GM21786 (cell line): Measurements from ENCODE around the gene EBPL.

Source experiments
- ATAC-seq: cut with Tn5 transposase; IDR thresholded peaks from one replicate; pipeline ENCODE4 v1.9.1; 2021; ENCODE audit not compliant: unreplicated experiment

The EBPL gene

DNA sequence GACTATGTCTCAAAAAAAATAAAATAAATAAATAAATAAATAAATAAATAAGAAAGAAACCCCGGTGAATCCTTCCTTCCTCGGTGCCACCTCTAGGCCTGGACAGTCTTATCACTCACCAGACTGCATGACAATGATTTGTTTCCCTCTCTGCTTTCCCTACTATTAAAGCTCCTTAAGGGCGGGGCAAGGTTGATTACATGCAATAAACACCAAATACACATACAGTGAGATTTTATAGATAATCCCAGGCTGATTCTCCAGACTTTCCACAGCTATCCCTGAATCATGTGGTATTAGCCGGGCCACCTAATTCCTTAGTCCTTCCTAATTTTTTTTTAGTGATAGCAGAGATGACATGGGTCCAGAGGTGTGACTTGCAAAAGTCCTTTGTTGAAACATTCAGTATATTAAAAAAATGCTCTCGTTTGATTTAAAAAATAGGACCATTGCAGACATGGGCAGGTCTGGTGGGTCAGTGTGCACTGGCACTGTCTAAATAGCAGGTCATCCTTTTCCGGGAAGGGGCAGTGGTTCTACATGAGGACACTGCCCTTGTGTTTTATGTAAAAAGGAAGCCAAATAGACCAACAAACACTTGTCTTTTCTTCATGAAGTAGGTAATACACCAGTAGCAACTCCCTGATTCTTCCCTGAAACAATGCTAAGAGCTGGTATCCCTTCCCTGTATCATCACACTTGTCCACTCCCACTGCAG is 14.5 kb downstream of the EBPL start:
- no peak for ATAC-seq

DNA sequence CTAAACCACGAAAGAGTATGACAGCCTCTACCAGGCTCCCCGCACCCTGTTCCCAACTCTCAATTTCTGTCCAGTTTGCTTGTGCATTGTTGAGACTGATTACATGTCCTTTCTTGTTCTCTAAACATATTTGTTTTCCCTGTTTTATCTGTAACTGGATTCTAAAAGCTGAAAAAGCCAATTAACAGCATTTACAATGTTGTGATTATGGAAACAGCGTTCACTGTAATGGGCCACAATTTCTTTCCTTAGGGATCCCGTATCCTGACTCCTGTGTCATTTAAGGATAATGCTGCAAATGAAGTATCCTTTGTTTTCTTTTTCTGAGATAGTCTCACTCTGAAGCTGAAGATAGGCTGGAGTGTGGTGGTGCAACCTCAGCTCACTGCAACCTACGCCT is 20.5 kb downstream of the EBPL start:
- ATAC-seq = no peak

DNA sequence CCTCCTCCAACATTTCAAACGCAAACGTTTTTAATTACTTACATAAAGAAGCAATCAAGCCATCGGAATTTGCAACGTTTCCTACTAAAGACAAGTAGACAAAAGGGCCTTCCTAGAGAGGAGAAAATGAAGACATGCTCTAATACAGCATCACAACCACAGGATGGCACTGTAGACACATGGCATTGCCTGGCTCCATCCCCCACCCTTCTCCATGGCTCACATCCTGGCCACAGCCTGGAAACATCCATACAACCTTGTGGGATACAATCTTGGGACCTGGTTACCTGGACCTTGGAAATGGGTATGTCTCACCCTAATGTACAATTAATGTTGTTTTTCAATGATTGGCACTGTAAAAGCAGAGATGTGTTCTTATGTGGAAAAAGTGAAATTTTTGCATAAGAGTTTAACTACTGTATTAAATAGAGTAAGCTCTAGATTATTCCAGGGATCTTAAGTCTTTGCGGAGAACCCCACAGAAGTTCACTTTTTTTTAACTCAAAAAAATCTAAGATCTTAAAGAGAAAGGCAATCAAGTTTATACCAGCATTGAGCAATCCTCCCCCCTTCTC is 21.5 kb downstream of the EBPL start:
- peak; percentile 62 for ATAC-seq

DNA sequence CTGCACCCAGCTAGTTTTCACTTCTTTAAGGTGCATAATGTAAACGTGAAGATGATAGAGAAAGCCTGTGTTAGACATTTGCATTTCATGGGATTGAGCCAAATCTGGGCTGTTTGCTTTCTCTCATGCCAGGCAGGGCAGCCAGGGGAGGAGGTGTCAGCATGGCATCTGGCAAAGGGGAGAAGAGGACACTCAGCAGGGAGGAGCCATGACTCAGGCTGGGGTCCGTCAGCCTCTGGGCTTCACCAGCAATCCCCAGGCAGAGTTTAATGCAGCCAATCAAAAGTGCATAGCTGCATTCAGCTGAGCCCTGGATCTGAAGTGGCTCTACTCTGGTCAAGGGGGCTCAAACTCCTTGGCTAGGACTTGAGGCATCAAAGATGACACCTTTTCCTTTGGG is 23.5 kb downstream of the EBPL start:
- no peak for ATAC-seq

DNA sequence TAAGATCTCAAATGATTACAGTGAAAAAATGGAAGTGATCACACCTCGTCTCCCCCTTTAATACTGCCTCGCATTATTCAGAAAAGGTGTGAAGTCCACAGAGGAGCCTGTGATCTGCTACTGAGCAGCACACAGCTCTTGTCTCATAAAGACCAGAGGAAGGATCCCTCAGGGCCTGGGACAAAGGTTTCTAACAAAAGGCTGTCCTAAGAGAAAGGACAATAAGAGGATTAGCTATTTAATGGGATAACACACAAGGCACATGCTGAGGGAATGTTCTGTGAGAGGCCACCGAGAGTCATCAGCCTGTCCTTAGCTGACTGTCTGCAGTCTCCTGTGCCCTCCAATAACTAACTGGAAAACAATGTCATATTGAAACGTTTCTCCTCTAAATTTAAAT is 26.7 kb downstream of the EBPL start:
- ATAC-seq = no peak

DNA sequence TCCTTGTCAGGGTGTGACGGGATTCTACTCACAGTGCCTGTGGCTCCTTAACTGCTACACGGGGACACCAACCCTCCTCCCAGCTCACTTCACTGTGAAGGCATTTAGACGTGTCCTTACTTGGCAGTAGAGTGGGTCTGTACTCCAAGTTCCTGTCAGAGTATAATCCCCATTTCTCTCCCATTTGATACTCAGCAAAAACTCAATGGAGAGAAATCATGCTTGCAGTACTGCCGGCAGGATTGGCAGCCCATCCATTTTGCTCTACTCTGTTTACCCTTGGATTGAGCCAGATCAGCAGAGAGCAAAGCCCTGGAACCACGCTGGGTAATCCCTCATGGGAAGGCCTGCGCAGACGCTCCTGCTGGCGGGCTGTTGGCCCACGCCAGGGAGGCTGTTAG is 34.0 kb downstream of the EBPL start:
- no peak for ATAC-seq

DNA sequence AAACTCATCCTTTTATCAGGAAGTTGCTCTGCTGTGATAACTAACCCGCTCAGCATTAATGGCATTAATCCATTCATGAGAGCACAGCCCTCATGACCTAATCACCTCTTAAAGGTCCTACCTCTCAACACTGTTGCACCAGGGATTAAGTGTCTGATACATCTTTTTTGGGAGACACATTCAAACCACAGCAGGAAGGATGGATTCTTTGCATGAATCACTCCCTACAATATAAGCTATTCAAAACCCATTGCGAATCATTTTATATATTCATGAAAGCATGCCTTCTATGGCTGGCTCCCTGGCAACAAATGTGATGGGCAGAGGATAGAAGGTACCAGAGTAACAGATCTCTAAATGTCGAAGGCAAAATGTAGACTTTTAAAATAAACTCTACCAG is 35.4 kb downstream of the EBPL start:
- no peak for ATAC-seq

DNA sequence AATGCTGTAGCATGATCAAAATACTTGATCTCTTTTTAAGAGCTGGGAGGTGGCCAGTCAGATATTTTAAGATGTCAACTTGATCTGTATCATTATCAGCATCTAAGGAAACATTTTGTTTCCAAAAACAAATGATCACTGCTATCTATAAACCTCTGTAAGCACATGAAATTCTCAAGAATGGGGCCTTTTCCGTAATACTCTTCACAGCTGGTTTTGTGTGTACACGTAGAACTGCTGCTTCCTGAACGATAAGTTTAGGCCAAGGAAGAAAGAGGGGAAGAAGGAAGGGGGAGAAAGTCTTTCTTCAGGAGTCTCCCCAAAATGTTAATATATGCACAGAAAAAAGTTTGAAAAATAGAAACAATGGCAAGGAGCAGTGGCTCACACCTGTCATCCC is 37.3 kb downstream of the EBPL start:
- no peak for ATAC-seq

DNA sequence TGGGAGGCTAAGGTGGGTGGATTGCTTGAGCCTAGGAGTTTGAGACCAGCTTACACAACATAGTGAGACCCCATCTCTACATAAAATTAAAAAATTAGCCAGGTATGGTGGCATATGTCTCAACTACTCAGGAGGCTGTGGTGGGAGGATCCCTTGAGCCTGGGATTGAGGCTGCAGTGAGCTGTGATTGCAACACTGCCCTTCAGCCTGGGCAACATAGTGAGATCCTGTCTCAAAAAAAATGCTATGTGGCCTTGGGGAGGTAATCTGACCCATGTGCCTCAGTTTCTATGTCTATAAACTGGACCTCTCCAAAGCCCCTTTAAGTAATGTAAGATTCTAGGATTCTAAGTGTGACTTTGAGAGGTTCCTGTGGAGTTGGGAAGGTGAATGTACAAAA is 37.8 kb downstream of the EBPL start:
- no peak for ATAC-seq

DNA sequence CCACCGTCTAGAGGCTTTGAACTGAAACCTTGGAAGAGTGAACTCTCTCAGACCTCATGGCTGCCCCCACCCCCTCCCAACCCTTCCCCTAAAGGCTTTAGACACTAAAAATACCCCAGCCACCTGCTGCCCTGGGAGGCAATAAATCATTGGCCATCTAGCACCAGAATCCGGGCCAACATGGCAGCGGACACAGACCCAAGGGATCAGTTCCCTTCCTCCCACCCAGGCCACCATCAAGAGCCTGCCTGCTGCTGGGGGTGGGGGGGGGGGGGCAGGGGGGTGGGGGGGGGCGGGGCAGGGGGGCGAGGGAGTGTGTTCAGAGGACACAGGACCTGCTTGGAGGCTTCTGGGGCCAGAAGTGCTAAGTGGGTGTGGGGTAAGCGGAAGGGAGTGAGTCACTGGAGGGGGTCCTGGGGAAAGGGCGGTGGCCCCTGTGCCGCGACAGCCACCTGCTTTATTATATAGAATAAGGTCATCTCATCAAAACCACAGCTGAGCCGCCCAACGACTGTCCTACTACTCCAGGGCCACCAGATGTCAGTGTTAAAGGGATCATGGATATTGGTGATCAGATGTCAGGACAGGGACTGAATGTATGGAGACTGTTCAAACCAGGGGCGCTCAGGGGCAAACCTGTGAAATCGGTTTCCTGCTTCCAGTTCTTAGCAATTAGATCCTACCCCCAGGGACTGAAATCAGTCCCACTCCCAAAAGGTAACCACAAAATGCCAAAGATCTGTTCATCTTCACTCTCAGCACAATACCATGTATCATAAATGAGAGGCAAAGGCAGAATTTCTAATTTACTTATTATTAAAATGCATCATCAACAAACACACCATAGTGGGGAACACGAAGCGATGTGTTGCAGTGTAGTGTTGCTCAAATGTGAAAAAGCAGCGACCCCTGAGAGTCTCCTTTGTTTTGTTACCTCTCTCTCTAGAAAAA is 38.7 kb downstream of the EBPL start:
- ATAC-seq = no peak

DNA sequence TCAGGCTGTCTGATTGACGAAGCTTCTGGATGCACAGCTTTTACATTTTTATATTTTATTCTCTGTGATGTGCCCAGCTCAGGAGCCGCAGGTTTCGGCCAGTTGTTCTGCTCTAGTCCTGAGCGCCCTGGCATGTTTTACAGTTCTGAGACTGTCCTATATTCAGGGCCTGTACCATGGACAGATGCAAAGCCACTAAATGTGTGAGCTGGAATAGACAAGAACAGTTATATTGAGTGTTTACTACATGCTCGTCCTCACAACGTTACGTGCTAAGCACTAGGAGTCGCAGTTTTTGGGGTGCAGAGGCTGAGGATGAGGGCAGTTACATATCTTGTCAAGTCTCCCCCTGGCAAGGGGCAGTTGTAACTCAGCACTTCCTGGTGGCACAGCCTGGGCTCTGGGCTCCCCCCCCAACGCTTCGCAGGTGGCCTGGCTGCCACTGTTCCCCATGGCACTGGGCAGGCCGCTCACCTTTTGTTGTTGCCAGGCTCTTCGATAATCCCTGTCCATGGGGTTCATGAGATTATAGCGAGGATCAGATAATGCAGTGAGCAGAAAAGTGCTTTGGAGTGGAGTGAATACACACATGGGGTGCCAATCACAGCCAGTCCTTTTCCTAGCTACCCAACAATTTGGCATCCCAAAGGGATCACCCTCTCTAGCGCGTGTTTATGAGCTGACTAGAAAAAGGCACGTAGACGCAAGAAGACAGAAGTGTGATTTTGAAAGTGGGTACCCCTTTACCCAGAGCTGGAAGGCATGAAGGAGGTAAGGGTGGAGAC is 39.5 kb downstream of the EBPL start:
- ATAC-seq = no peak

DNA sequence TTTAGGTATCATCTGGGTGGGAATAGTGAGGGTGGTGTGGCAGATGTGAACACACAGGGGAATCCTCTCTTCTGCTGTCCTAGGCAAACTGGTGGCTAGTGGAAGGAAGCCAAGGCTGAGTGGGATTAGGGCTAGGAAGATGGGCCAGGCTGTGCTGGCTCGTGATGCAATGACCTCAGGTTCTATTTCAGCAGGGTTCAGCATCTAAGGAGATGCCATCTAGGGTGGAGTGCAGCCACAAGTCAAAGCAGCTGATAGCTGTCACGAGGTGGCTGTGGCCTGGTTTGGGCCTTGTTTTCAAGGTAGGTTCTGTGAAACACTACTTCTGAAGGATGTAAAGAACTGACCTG is 41.3 kb downstream of the EBPL start:
- no peak for ATAC-seq

DNA sequence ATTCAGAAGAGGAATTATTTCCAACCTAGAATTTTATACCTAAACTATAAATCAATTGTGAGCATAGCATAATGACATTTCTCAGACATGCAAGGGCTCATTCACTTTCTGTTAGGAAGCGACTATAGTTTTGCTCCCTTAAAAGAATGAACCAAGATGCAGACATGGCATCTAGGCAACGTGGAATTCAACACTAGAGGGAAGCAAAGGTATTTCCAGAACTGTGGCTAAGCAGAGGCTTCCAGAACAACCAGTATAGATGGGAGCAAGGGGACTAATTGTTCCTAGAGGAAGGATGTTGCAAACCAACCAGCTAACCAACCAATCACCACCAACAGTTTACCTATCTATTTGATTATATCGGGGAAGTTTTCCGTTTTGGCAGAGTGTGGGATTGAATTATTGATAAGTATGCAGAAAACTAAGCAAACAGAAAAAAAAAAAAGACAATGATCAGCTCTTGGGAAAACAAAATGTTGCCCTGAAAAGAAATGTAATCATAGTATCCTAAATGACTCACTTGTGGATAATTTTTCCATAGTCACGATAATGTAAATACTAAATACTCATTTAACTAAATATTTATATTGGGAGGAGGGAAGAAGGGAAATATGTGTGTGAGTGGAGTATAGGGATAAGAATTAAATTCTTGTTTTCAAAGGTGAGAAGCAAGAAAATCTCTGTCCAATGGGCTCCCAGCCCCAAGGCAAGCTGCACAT is 41.9 kb downstream of the EBPL start:
- ATAC-seq = no peak

DNA sequence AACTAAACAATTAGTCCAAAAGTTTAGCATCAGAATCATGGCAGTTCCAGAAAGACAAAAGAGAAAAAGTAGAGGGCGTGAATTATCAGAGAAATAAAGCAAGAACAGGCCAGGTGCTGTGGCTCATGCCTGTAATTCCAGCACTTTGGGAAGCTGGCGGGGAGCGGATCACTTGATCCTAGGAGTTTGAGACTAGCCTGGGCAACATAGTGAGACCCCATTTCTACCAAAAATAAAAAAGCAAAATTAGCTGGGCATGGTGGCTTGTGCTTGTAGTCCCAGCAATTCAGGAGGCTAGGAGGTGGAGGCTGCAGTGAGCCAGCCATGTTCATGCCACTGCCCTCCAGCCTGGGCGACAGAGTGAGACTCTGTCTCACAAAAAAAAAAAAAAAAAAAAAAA is 44.6 kb downstream of the EBPL start:
- no peak for ATAC-seq

DNA sequence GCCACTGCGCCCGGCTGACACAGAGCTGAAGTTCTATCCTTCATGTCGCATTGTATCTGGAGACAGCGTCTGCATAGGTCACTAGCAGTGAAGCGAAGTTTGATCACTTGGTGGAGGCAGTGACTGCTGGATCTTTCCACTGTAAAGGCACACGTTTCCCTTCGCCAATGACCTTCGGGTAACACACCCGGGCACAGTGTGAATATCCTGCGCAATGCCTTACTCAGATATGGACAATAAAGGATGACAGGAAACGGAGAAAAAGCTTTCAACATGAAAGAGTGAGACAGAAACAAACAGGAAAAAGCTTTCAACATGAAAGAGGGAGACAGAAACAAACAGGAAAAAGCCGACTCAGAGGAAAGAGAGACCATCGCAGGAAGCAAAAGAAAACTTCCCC is 45.8 kb downstream of the EBPL start:
- ATAC-seq = no peak

DNA sequence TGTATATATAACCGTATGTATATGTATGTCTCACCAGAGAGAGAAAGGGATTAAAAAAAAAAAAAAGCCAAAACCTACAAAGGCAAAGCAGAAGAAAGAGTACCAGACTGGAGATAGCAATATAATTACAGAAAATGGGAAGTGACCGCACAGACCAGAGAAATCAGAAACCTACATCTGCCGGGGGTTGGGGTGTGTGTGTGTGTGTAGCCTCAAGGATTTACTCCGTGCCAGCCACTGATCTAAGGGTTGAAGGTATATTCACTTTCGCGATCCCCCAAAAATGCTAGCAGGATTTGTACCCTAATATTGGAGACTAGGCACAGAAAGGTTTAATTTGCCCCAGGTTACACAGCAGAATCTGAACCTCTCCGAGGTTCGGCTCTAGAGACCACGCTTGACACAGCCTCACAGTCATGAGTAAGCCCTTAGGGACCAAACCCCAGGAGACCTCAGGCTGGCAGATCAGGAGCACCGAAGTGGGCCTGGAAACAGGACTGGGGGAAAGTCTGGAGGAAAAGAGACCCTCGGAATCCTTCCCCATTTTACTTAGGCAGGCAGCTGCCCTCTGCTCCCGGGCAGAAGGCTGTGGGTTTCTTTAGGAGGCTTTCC is 48.1 kb downstream of the EBPL start:
- ATAC-seq = peak; percentile 65

DNA sequence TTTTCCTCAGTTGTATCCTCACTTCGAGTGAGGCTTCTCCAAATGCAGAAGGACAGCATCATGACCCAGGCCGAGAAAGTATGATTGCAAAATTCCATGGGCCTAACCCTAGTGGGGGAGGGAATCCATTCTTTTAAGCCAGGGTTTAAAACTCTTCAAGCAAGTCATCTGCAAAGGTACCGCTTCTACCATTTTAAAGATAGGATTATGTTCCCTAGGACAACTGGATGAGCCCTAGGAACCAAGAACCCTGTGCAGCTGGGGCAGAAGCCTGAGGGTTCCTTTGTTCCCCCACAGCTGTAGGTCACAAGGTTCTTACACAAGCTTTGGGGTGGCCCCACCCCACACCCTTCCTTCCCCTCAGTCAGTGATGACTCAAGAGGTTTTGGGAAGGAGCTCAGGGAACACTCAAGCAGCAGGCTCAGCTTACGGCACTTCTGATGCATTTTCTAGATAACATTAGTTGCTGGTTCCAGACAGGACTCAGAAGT is 49.4 kb downstream of the EBPL start:
- ATAC-seq = no peak

DNA sequence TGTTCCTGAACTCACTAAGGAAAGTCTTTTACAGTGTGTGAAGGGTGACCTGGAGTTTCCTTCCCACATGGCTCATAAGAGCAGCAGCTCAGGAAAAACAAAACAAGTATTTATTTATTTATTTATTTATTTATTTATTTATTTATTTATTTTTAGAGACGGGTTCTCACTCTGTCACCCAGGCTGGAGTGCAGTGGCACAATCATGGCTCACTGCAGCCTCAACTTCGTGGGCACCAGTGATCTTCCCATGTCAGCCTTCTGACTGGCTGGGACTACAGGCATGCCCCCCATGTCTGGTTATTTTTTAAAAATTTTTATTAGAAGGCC is 52.6 kb downstream of the EBPL start:
- ATAC-seq = no peak

DNA sequence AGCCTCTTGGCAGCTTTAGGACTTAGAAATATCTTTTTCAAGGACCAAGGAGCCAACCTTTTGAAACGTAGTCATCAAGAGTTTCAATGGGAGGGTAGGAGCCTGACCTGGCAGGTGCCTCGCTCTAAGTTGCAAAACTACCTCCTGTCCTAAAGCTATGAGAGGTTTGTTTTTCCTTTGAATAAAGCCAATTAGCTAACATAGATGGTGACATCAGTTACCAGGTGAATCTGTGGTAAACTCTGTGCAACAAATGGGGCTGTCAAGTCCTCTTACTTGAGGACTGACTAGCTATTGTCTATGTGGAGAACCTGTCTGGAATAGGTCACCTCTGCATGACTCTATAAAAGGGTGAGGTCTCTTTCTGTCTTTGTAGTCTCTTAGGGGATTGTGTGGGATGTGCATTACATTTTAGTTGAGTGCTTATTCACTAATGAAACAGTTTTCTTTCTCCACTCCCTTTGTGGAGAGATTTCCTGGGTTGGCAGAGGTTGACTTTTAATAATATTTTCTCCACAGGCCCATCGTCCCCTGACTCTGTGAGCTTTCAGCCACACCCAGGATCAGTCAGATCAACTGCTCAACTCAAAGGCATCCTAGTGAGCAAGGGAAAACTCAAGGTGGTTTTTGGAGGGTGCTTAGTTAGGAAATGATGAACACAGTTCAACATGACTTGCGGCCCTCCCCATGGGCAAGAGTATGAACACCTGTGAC is 53.1 kb downstream of the EBPL start:
- ATAC-seq = no peak

DNA sequence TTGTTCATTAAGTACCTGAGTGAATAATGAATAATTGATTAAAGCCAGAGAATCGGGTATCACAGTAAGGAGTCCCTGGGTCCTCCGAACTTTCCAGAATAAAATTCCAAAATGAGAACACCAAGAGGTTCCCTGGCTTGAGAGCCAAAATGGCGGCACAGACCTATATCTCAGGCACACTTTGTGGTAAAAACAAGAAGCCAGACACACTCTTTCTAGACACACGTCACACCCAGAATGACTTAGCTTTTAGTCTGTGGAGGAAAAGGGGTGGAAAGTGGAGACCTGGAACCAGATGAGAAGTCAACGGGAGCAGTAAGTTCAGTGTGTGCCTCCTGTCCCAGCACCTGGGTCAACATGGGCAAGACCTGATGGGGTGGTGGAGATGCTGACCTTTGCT is 54.6 kb downstream of the EBPL start:
- no peak for ATAC-seq
